Cardiac fibroblast (primary cell): ENCODE measurements around the gene HINT1.

Experiments
- DNase-seq, 2 donors: peaks; one replicate each; pipeline versions ENCODE4 v3.0.0 to v3.0.0-alpha.2; 2010; ENCODE audit warnings: low read depth in 2 of 2
- H3K4me3 ChIP-seq, 2 donors: replicated peaks in 1 of 2; 1 replicate in 1 of 2; 2 replicates in 1 of 2; pipeline ENCODE4 v1.5.1; 2011; ENCODE audit warnings: low read depth in 2 of 2, low read length in 2 of 2, mild to moderate bottlenecking in 2 of 2, moderate library complexity in 1 of 2
- TF ChIP-seq, protein P1 (sequence below): IDR thresholded peaks from one replicate; pipeline ENCODE4 v1.5.1; 2011; ENCODE audit warnings: low read depth, mild to moderate bottlenecking, low read length, inconsistent platforms

HINT1 gene

GRCh38 chr5:131180407-131180806, 15.4 kb upstream of the HINT1 start:
- TF ChIP-seq, protein P1, sequence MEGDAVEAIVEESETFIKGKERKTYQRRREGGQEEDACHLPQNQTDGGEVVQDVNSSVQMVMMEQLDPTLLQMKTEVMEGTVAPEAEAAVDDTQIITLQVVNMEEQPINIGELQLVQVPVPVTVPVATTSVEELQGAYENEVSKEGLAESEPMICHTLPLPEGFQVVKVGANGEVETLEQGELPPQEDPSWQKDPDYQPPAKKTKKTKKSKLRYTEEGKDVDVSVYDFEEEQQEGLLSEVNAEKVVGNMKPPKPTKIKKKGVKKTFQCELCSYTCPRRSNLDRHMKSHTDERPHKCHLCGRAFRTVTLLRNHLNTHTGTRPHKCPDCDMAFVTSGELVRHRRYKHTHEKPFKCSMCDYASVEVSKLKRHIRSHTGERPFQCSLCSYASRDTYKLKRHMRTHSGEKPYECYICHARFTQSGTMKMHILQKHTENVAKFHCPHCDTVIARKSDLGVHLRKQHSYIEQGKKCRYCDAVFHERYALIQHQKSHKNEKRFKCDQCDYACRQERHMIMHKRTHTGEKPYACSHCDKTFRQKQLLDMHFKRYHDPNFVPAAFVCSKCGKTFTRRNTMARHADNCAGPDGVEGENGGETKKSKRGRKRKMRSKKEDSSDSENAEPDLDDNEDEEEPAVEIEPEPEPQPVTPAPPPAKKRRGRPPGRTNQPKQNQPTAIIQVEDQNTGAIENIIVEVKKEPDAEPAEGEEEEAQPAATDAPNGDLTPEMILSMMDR: no peak
- DNase-seq: no peak
- no peak overlapping the region for H3K4me3 ChIP-seq

DNA sequence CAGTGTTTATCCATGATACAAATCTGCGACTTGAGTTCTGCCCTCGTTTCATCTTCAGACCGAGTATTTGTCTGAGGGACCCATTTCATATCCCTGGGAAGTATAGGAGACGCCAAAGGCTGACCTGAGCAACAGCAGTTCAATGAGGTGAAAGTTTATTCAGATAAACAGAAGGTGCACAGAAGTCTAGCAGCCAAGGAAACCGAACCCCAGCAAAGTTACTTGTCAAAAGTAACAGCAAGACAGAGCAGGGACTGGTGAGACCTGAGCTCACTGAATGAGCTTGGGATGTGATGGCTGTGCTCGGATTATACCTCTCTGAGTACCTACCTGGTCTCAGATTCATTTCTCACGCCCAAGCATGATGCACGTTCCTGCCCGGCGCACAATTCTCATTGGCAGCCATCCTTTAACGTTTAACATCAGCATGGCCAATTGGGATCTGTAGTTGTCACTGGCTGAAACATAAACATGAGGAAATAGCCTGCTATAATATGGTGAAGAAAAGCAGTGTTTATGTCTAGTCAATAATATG, 6.3 kb upstream of the HINT1 start:
- no peak for DNase-seq
- H3K4me3 ChIP-seq: peak overlapping the region; percentile 67
- TF ChIP-seq, protein P1: no peak

DNA sequence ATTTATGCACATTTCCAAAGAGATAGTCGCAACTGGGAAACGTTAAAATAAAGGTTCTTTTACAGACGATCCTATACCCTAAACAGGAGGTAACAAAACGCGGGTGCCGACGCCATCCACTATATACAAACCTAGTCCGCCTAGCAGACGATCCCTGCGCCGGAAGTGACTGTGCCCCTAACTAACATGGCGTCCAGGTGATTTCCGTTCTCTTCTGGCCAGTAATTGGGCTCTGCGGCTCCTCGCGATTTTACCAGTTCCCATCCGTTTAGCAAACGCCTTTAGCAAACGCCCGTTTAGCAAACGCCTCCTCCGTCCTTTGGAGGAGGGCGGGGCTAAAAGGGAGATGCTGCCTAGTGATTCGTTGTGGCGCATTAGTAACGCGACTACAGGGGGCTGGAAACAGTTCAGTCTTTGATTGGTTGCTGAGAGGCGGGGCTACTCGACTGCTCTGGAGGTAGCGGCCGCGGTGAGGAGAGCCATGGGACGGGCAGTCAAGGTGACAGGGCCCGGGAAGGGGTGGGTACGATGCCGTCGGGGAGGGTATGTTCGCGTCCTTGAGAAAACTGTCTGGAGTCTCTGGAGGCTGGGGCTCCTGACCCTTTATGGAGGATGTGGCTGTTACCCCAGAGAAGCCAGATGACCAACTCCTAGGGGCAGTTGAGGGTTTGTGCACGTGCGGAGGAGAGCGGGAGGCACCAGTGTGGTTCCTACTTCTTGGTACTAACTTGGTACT, 5.7 kb upstream of the HINT1 start, which contains the start of gene LYRM7:
Gene LYRM7 (plus strand): TSS at position 405 of the 736 bp plus-strand sequence. CDS start 77 bp downstream, at position 482.
- DNase-seq: peak; percentile 99
- peak within 1 kb of the TSS; percentile 67 for H3K4me3 ChIP-seq
- TF ChIP-seq, protein P1: no peak

DNA sequence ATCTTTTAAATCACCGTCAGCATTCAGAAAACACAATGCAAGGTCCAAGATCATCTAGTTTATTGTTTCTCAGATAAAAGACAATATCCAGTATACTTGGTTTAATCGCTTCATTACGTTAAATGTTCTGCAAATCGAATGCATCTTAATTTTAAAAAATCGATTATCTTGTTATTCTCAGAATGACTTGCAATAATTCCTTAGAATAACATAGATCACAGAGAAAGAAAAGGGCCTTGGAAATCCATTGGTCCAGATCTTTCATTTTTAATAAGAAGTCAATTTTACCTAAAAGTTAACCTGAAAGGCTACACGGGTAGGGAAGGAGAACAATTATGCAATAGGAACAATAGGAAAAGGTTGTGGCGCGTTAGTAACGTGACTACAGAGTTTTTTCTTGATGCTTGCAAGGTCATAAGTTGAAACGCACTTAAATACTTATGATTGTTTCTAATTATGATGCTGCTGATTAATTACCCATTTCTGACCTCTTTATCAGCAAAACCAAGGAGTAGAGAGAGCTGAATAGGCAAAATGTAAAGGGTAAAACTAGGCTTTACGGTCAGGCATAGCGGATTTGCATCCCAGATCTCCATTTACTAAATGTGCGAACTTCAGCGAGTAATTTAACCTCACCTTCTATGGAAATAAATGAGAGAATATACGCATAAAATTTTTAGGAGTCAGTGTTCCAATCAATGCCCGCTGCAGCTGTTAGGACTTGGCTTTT, 4.9 kb upstream of the HINT1 start:
- TF ChIP-seq, protein P1: no peak
- peak in 1 of 2 donors; percentile 22 for DNase-seq
- H3K4me3 ChIP-seq: peak overlapping the region; percentile 62 to 67

- TF ChIP-seq, protein P1: no peak
- no peak for DNase-seq
These were observed 2.6 kb upstream of the HINT1 start for GRCh38 chr5:131167615-131168014.

DNA sequence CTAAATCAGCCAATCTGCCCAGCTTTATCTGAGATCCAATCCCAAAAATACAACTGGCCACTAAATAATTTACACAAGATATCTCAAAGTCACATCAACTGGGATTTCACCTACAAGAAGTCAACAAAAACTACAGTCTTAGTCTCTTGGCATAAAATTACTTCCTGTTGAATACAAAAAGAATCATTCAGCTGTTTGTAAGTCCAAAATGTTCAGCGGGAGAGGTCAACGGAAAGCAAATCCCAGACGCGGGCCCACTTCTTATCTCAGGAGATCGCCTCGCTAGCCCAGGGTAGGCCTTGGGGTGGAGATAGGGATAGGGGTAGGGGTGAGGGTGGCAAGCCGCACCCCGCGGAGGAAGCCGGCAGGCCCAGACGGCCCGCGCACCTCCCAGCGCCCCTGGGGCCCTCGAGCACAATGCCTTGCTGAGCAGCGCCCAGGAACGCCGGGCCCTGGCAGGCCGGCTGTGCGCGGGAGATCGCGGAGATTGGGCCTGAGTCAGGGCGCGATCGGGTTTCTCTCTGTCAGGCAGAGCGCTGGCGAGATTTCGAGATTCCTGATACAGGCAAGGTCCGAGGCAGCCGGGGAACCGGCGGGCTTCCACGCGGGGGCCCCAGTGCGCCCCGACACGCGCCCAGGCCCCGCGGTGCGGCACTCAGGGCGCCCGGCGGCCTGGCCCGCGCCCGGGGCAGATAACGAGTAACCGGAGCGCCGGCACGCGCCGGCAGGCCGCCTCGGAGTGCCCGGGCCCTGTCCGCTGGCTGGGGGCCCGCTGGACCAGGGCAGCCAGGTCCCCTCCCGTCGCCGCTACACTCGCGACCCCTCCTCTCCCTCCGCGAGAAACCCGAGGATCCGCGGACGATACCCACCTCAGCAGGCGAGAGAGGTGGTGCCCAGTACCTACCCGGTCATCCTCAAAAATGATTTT, 601 bp downstream of the HINT1 start:
- peak; percentile 66 to 78 for DNase-seq
- TF ChIP-seq, protein P1: no peak
- peak overlapping the region; percentile 76 to 83 for H3K4me3 ChIP-seq

More at GRCh38 chr5:131167615-131168014, 2.6 kb upstream of the HINT1 start:
- no peak overlapping the region for H3K4me3 ChIP-seq
